ENCODE results near the gene GPRIN1.

GPRIN1 gene

GRCh38 chr5:176609724-176610434 lies at the start of gene GPRIN1:
TSS of gene GPRIN1 (minus strand) at chr5:176610156. CDS start at chr5:176599834, 10,322 bp downstream.
- Histone ChIP-seq H3K4me3 (peak within 1 kb of the TSS; percentile 35 to 76 (median 63)), H3K27ac (peak within 1 kb of the TSS in 6 of 21 experiments; percentile 25 to 71 (median 48))

GRCh38 chr5:176659512-176659839 lies 49.5 kb upstream of the GPRIN1 start:
- H3K27ac ChIP-seq, result peak overlapping the region in 2 of 21 experiments; percentile 17 to 40
- H3K4me3 ChIP-seq, result no peak overlapping the region

GRCh38 chr5:176658817-176659511 lies 49.0 kb upstream of the GPRIN1 start:
- Histone ChIP-seq H3K4me3 (peak overlapping the region in 1 of 7 experiments; percentile 7), H3K27ac (peak overlapping the region in 4 of 21 experiments; percentile 3 to 40 (median 16))

- no peak overlapping the region for H3K27ac ChIP-seq
- H3K4me3 ChIP-seq, result no peak overlapping the region
Measured at GRCh38 chr5:176658007-176658599, 48.1 kb upstream of the GPRIN1 start.

GRCh38 chr5:176656467-176656990 lies 46.6 kb upstream of the GPRIN1 start:
- Histone ChIP-seq H3K27ac (no peak overlapping the region), H3K4me3 (no peak overlapping the region)

GRCh38 chr5:176654856-176655255 lies 44.9 kb upstream of the GPRIN1 start:
- H3K4me3 ChIP-seq, result no peak overlapping the region
- H3K27ac ChIP-seq, result peak overlapping the region in 2 of 21 experiments; percentile 18 to 65

- H3K27ac ChIP-seq, result peak overlapping the region in 8 of 21 experiments; percentile 10 to 65 (median 42)
- H3K4me3 ChIP-seq, result no peak overlapping the region
Measured at GRCh38 chr5:176653401-176654385, 43.7 kb upstream of the GPRIN1 start.

GRCh38 chr5:176652136-176652535 lies 42.2 kb upstream of the GPRIN1 start:
- H3K27ac ChIP-seq, result no peak overlapping the region
- no peak overlapping the region for H3K4me3 ChIP-seq

- Histone ChIP-seq H3K27ac (no peak overlapping the region), H3K4me3 (no peak overlapping the region)
Measured at GRCh38 chr5:176651472-176651980, 41.6 kb upstream of the GPRIN1 start.

GRCh38 chr5:176650354-176650884 lies 40.5 kb upstream of the GPRIN1 start:
- Histone ChIP-seq H3K27ac (no peak overlapping the region), H3K4me3 (no peak overlapping the region)

GRCh38 chr5:176648474-176649194 lies 38.7 kb upstream of the GPRIN1 start:
- Histone ChIP-seq H3K27ac (peak overlapping the region in 19 of 21 experiments; percentile 48 to 91 (median 85)), H3K4me3 (peak overlapping the region; percentile 59 to 93 (median 69))

GRCh38 chr5:176647843-176648473 lies 38.0 kb upstream of the GPRIN1 start:
- Histone ChIP-seq H3K27ac (peak overlapping the region; percentile 27 to 91 (median 84)), H3K4me3 (peak overlapping the region; percentile 59 to 93 (median 69))

- peak within 1 kb of the TSS; percentile 59 to 93 (median 69) for H3K4me3 ChIP-seq
- peak within 1 kb of the TSS; percentile 27 to 91 (median 84) for H3K27ac ChIP-seq
Measured at GRCh38 chr5:176647030-176647842, 37.3 kb upstream of the GPRIN1 start, which contains the start of gene TSPAN17. TSS of gene TSPAN17 (plus strand) at chr5:176647484. CDS start at chr5:176647616, 132 bp downstream.

- H3K27ac ChIP-seq, result peak overlapping the region in 19 of 21 experiments; percentile 60 to 91 (median 80)
- H3K4me3 ChIP-seq, result peak overlapping the region; percentile 59 to 93 (median 69)
Measured at GRCh38 chr5:176646707-176647029, 36.7 kb upstream of the GPRIN1 start.

- H3K4me3 ChIP-seq, result peak overlapping the region in 4 of 7 experiments; percentile 61 to 93 (median 66)
Measured at GRCh38 chr5:176646049-176646706, 36.2 kb upstream of the GPRIN1 start.

More at GRCh38 chr5:176646049-176646706, 36.2 kb upstream of the GPRIN1 start:
- peak overlapping the region in 16 of 21 experiments; percentile 60 to 91 (median 75) for H3K27ac ChIP-seq

Data from skin epidermis (tissue), 12 donors.